Kidney (tissue), 14 donors: ENCODE results near the gene SDC3. TPM values are rescaled to one million over a fixed set of nuclear protein-coding genes. Genes with fewer than 3 reads are reported as not detected.
"Not testable (repeated sequence)": the region's sequence is repeated elsewhere in the genome, so short reads cannot be mapped to it uniquely, and the experiment has no call there.

ENCODE experiments used
- DNase-seq, 5 donors: peaks; one replicate each; pipeline ENCODE4 v3.0.0-alpha.2; 2013 to 2020
- FAIRE-seq: peaks from 2 replicates; lab custom pipeline; 2012; peaks lifted over from hg19 to GRCh38; lab: Jason Lieb, UNC
- H3K27ac ChIP-seq, 2 donors: one replicate each; pipeline ENCODE4 v1.7.0; 2013; ENCODE audit warnings: low read depth in 2 of 2, low read length in 2 of 2, inconsistent platforms in 1 of 2
- H3K27me3 ChIP-seq: one replicate; pipeline ENCODE4 v1.7.1; 2013; ENCODE audit warnings: low read length, inconsistent platforms; ENCODE audit not compliant: control insufficient read depth, insufficient read depth
- H3K36me3 ChIP-seq, 3 donors: one replicate each; pipeline versions ENCODE4 v1.7.0 to v1.7.1; 2013; ENCODE audit warnings: low read length in 3 of 3, control low read depth in 1 of 3, inconsistent platforms in 1 of 3; ENCODE audit not compliant: insufficient read depth in 3 of 3, control insufficient read depth in 2 of 3
- H3K4me1 ChIP-seq, 3 donors: one replicate each; pipeline versions ENCODE4 v1.7.0 to v1.7.1; 2013; ENCODE audit warnings: low read length in 3 of 3, inconsistent platforms in 1 of 3, low read depth in 1 of 3; ENCODE audit not compliant: control insufficient read depth in 2 of 3, insufficient read depth in 2 of 3
- H3K4me3 ChIP-seq, 3 donors: one replicate each; pipeline versions ENCODE4 v1.7.0 to v1.8.1; 2013; ENCODE audit warnings: low read length in 3 of 3, control low read depth in 1 of 3, inconsistent platforms in 1 of 3
- H3K9ac ChIP-seq, 3 donors: one replicate each; pipeline versions ENCODE4 v1.7.0 to v1.7.1; 2013; ENCODE audit warnings: low read length in 3 of 3, control low read depth in 1 of 3, inconsistent platforms in 1 of 3
- H3K9me3 ChIP-seq, 3 donors: one replicate each; pipeline versions ENCODE4 v1.7.0 to v1.7.1; 2013; ENCODE audit warnings: low read length in 3 of 3, control low read depth in 1 of 3, inconsistent platforms in 1 of 3; ENCODE audit not compliant: control insufficient read depth in 2 of 3, insufficient read depth in 1 of 3
- intact Hi-C: fragments of 100-400 bp; cut with DNase I; formaldehyde crosslinking; loops from one replicate; pipeline ENCODE4 v1.11.1; 2022
- polyA plus RNA-seq: library from polyadenylated mRNA; stranded (reverse); fragments of 350-450 nt; fragmentation: Illumina TruSeq; extraction: RNeasy Lipid Tissue Mini Kit (QIAGEN cat#74804); gene quantifications from one replicate; pipeline ENCODE4 v1.2.3, GENCODE V29; 2014; ENCODE audit warnings: low read depth, low replicate concordance; ENCODE audit not compliant: insufficient read depth
- total RNA-seq: library from RNA; stranded (reverse); fragmentation: NEBNext Ultra II Directional; extraction: Animal tissue kit (Norgen Biotek cat#: 25700); gene quantifications from one replicate; pipeline ENCODE4 v1.2.1, GENCODE V29; 2021
- TF ChIP-seq, protein P1 (sequence below): IDR thresholded peaks from 3 replicates; pipeline ENCODE4 v1.5.1; 2012; ENCODE audit warnings: mild to moderate bottlenecking, moderate library complexity, borderline replicate concordance; ENCODE audit not compliant: insufficient read depth; ENCODE audit errors: extremely low read depth
- donor health status: control.
- donor health status: control.
- donor health status: control.
- donor health status: control.
- donor health status: control.
- donor health status: DM: yes; HTN: yes; CAD: no.
- donor health status: Normal renal cell carcinoma (clear cell type).

The SDC3 gene
- total and polyA plus RNA-seq, 2 donors from 2014 or later, result 11.0 to 58.7 TPM

- no peak for DNase-seq
- Histone ChIP-seq H3K4me3 (no peak overlapping the region), H3K9ac (no peak overlapping the region), H3K36me3 (peaks cover 17 to 54% (median 34%) of the 10 kb centered on the region in 3 donors), H3K27me3 (no peaks in the 10 kb centered on the region), H3K9me3 (no peaks in the 10 kb centered on the region), H3K27ac (no peak overlapping the region), H3K4me1 (no peaks in the 10 kb centered on the region)
- intact Hi-C loops, result no loop called here
- TF ChIP-seq, protein P1, sequence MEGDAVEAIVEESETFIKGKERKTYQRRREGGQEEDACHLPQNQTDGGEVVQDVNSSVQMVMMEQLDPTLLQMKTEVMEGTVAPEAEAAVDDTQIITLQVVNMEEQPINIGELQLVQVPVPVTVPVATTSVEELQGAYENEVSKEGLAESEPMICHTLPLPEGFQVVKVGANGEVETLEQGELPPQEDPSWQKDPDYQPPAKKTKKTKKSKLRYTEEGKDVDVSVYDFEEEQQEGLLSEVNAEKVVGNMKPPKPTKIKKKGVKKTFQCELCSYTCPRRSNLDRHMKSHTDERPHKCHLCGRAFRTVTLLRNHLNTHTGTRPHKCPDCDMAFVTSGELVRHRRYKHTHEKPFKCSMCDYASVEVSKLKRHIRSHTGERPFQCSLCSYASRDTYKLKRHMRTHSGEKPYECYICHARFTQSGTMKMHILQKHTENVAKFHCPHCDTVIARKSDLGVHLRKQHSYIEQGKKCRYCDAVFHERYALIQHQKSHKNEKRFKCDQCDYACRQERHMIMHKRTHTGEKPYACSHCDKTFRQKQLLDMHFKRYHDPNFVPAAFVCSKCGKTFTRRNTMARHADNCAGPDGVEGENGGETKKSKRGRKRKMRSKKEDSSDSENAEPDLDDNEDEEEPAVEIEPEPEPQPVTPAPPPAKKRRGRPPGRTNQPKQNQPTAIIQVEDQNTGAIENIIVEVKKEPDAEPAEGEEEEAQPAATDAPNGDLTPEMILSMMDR, result no peak
- FAIRE-seq, result no peak
Measured at GRCh38 chr1:30936541-30937171, 28.1 kb upstream of the SDC3 start.

DNA sequence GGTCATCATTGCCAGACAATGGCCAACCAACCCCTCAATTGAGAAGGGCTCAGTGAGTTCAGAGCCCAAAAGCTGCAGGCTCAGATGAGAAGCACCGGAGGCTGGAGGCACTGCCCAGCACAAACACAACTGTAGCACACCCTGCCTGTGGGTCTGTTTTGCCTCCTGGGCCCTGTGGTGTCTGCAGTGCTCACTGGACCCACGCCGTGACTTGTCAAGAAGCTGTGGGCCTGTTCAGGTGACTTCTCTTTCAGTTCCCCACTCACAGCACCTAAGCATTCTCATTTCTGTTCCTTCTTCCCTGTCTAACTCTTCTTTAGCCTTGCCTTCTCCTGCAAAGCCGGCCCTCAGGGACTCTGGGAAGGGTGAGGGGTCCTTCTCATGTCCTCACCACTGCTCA is 27.2 kb upstream of the SDC3 start:
- FAIRE-seq, H3K9me3 ChIP-seq, H3K4me1 ChIP-seq, intact Hi-C loops, DNase-seq, H3K9ac ChIP-seq, H3K4me3 ChIP-seq, H3K27ac ChIP-seq, H3K27me3 ChIP-seq: not testable (repeated sequence)
- peaks cover 17 to 47% (median 32%) of the 10 kb centered on the region in 3 donors for H3K36me3 ChIP-seq

DNA sequence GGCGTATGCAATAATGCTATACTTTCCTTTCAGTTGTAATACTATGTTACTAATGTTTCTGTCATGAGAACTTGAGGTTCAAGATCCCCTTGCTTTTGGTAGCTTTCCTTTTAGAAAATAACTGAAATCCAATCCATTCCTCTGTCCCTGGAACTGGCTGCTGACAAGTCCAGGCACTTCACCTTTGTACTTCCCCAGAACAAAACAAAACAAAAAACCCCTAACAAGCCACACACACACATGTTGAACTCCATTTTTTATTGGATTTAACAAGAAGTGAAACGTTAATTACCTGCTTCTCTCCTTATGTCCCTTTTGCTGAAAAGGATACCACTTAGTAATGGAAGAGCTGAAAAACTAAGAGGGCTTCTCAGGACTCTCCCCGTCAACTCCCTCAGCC is 26.1 kb upstream of the SDC3 start:
- H3K36me3 ChIP-seq, result peaks cover 17 to 38% (median 29%) of the 10 kb centered on the region in 3 donors

DNA sequence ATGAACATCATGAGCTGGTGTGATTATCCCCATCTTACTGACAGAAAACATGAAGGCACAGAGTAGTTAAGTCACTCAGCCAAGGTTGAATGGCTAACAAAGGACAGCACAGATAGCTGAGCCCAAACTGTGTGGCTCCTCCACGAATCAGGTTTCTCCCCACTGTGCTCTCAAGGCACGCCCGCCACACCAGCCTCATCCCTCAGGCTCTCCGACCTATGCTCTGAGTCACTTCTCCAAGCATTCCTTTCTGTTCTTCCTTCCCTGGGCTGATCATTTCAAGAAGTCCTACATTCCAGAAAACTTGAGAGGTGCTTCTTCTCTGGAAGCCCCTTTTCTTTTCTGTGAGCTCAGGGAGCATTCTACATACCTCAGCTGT is 25.3 kb upstream of the SDC3 start:
- intact Hi-C loops, result no loop called here
- peaks cover 17 to 34% (median 29%) of the 10 kb centered on the region in 3 donors for H3K36me3 ChIP-seq
- TF ChIP-seq, protein P1, result no peak
- no peaks in the 10 kb centered on the region for H3K4me1 ChIP-seq
- H3K9ac ChIP-seq, result no peak overlapping the region
- H3K27me3 ChIP-seq, result no peaks in the 10 kb centered on the region
- DNase-seq (no peak), FAIRE-seq (no peak)
- no peak overlapping the region for H3K27ac ChIP-seq
- no peak overlapping the region for H3K4me3 ChIP-seq
- H3K9me3 ChIP-seq, result no peaks in the 10 kb centered on the region

More for the DNA sequence above, 26.1 kb upstream of the SDC3 start:
- no peak overlapping the region for H3K27ac ChIP-seq
- H3K9ac ChIP-seq, result no peak overlapping the region
- TF ChIP-seq, protein P1, result no peak
- no peak overlapping the region for H3K4me3 ChIP-seq
- intact Hi-C loops, result no loop called here
- H3K27me3 ChIP-seq, result no peaks in the 10 kb centered on the region
- no peak for FAIRE-seq
- no peaks in the 10 kb centered on the region for H3K4me1 ChIP-seq
- no peaks in the 10 kb centered on the region for H3K9me3 ChIP-seq
- no peak for DNase-seq
